Keratinocyte (primary cell): ENCODE measurements around the gene CPPED1. TPM values are rescaled to one million over a fixed set of nuclear protein-coding genes. Genes with fewer than 3 reads are reported as not detected.

Experiments used
- DNase-seq: peaks from one replicate; pipeline ENCODE4 v3.0.0-alpha.2; 2011; ENCODE audit warnings: low read depth, missing footprints, low spot score
- FAIRE-seq: peaks from 2 replicates; lab custom pipeline; 2011; peaks lifted over from hg19 to GRCh38; lab: Jason Lieb, UNC
- H2AFZ ChIP-seq: 2 replicates; pipeline ENCODE4 v1.6.0; 2012; ENCODE audit warnings: low read length, control low read depth, inconsistent platforms; ENCODE audit not compliant: control insufficient read depth
- H3K27ac ChIP-seq: 2 replicates; pipeline ENCODE4 v1.5.1; 2011; ENCODE audit warnings: low read length; ENCODE audit not compliant: control insufficient read depth, insufficient read depth
- H3K27me3 ChIP-seq: 3 replicates; pipeline ENCODE4 v1.6.0; 2011; ENCODE audit warnings: low read length; ENCODE audit not compliant: control insufficient read depth, insufficient read depth; ENCODE audit errors: extremely low read depth
- H3K36me3 ChIP-seq, 2 experiments: 2 replicates in 1 of 2; 3 replicates in 1 of 2; pipeline ENCODE4 v1.5.1; 2011; ENCODE audit warnings: low read length in 2 of 2, mild to moderate bottlenecking in 1 of 2; ENCODE audit not compliant: control insufficient read depth in 2 of 2, insufficient read depth in 2 of 2; ENCODE audit errors: extremely low read depth in 1 of 2
- H3K4me1 ChIP-seq: 3 replicates; pipeline ENCODE4 v1.5.1; 2011; ENCODE audit warnings: low read length; ENCODE audit not compliant: control insufficient read depth, insufficient read depth; ENCODE audit errors: extremely low read depth
- H3K4me2 ChIP-seq: 3 replicates; pipeline ENCODE4 v1.6.0; 2011; ENCODE audit warnings: low read depth, low read length; ENCODE audit not compliant: control insufficient read depth, insufficient read depth; ENCODE audit errors: extremely low read depth
- H3K4me3 ChIP-seq, 3 experiments: fragments of 200-600 bp in 1 of 3; sonication (generic) in 1 of 3; 2 replicates in 2 of 3; 3 replicates in 1 of 3; pipeline ENCODE4 v1.5.1; 2011 to 2016; ENCODE audit warnings: low read length in 3 of 3, mild to moderate bottlenecking in 3 of 3, control low read depth in 2 of 3, inconsistent platforms in 1 of 3, low read depth in 1 of 3, mixed read lengths in 1 of 3, mixed run types in 1 of 3, moderate library complexity in 1 of 3; ENCODE audit not compliant: control insufficient read depth in 2 of 3, insufficient read depth in 2 of 3; ENCODE audit errors: extremely low read depth in 1 of 3
- H3K79me2 ChIP-seq: 2 replicates; pipeline ENCODE4 v1.6.0; 2012; ENCODE audit warnings: low read length; ENCODE audit not compliant: control insufficient read depth, insufficient read depth
- H3K9ac ChIP-seq: 3 replicates; pipeline ENCODE4 v1.6.0; 2011; ENCODE audit warnings: low read length; ENCODE audit not compliant: control insufficient read depth, insufficient read depth; ENCODE audit errors: extremely low read depth
- H3K9me1 ChIP-seq: 3 replicates; pipeline ENCODE4 v1.6.0; 2011; ENCODE audit warnings: low read length; ENCODE audit not compliant: control insufficient read depth, insufficient read depth; ENCODE audit errors: extremely low read depth
- H3K9me3 ChIP-seq: 2 replicates; pipeline ENCODE4 v1.5.1; 2012; ENCODE audit warnings: low read depth, low read length; ENCODE audit not compliant: control insufficient read depth
- H4K20me1 ChIP-seq: 3 replicates; pipeline ENCODE4 v1.6.0; 2011; ENCODE audit warnings: low read length; ENCODE audit not compliant: control insufficient read depth, insufficient read depth; ENCODE audit errors: extremely low read depth
- CTCF ChIP-seq, 3 experiments: IDR thresholded peaks in 1 of 3; conservative IDR thresholded peaks in 1 of 3; optimal IDR thresholded peaks in 1 of 3; 2 replicates in 2 of 3; 3 replicates in 1 of 3; pipeline versions ENCODE3 to v1.5.1; 2011; ENCODE audit warnings: low read length in 3 of 3, mild to moderate bottlenecking in 3 of 3, moderate library complexity in 2 of 3, control low read depth in 1 of 3, inconsistent platforms in 1 of 3; ENCODE audit not compliant: insufficient read depth in 2 of 3; ENCODE audit errors: extremely low read depth in 1 of 3
- EZH2 ChIP-seq: IDR thresholded peaks from one replicate; pipeline ENCODE4 v1.6.1; 2012; ENCODE audit warnings: inconsistent platforms, mild to moderate bottlenecking, low read length, moderate library complexity
- dilution Hi-C: fragments of 300-500 bp; cut with MboI; formaldehyde crosslinking; loops from one replicate; pipeline ENCODE4 v1.7.0; 2020; ENCODE audit warnings: low sequenced_read_pairs; ENCODE audit not compliant: extremely low pct_ligation_motif_present
- polyA plus RNA-seq, 5 experiments: library from polyadenylated mRNA; depleted of rRNA in 3 of 5; stranded (reverse) in 3 of 5; stranded (forward) in 1 of 5; unstranded in 1 of 5; fragments of >200 nt; gene quantifications; 1 replicate in 1 of 5; 2 replicates in 3 of 5; 3 replicates in 1 of 5; pipeline versions ENCODE4 v1.2.1 to v1.2.3, GENCODE V29; 2011 to 2012; ENCODE audit warnings: missing spikeins in 2 of 5, low read depth in 1 of 5, low replicate concordance in 1 of 5

CPPED1 gene
- polyA plus RNA-seq, 1 donor (not counting 4 experiments of a cell fraction or from before 2014, with no cell fraction given) = 14.4 TPM

- dilution Hi-C loops = no loop called here
- no peak for DNase-seq
Observed at GRCh38 chr16:12653820-12654392, 149.8 kb downstream of the CPPED1 start.

GRCh38 chr16:12652924-12653323, 150.8 kb downstream of the CPPED1 start:
- Histone ChIP-seq H3K9me3 (no peaks in the 10 kb centered on the region), H3K4me3 (no peak overlapping the region), H3K9me1 (no peaks in the 10 kb centered on the region), H2AFZ (no peak overlapping the region), H3K27me3 (no peaks in the 10 kb centered on the region), H3K79me2 (no peaks in the 10 kb centered on the region), H3K9ac (no peak overlapping the region), H4K20me1 (no peaks in the 10 kb centered on the region), H3K27ac (no peak overlapping the region), H3K4me2 (no peak overlapping the region), H3K4me1 (no peaks in the 10 kb centered on the region), H3K36me3 (no peaks in the 10 kb centered on the region)
- DNase-seq (no peak), FAIRE-seq (no peak)
- dilution Hi-C loops = no loop called here
- TF ChIP-seq EZH2 = no peak

More at GRCh38 chr16:12653820-12654392, 149.8 kb downstream of the CPPED1 start:
- no peak overlapping the region for H3K4me3 ChIP-seq
- no peaks in the 10 kb centered on the region for H3K9me1 ChIP-seq
- H3K4me2 ChIP-seq = no peak overlapping the region
- no peak overlapping the region for H3K9ac ChIP-seq
- no peak overlapping the region for H3K27ac ChIP-seq
- H3K4me1 ChIP-seq = no peaks in the 10 kb centered on the region
- H3K79me2 ChIP-seq = no peaks in the 10 kb centered on the region
- TF ChIP-seq EZH2 (no peak), CTCF (optimal IDR thresholded peaks at IDR 0.05 in 1 of 3, IDR thresholded peaks at IDR 0.05 in 1 of 3, conservative IDR thresholded peaks at IDR 0.05 in 1 of 3; ENCODE audit: extremely low read depth in 1 of 3, insufficient read depth in 2 of 3, low read length in 3 of 3) (no peak)
- no peaks in the 10 kb centered on the region for H4K20me1 ChIP-seq
- no peaks in the 10 kb centered on the region for H3K36me3 ChIP-seq
- no peak overlapping the region for H2AFZ ChIP-seq
- FAIRE-seq = no peak
- H3K9me3 ChIP-seq = no peaks in the 10 kb centered on the region
- no peaks in the 10 kb centered on the region for H3K27me3 ChIP-seq
